Measurements from ENCODE around the gene AHRR. TPM values are rescaled to one million over a fixed set of nuclear protein-coding genes. Genes with fewer than 3 reads are reported as not detected.

Gene AHRR
- total and polyA plus RNA-seq, 9 of the 15 experiments (the other 6 are each of a cell fraction or from before 2014, with no cell fraction given) = 0.06 to 1.6 (median 0.75) TPM; not detected in 1

DNA sequence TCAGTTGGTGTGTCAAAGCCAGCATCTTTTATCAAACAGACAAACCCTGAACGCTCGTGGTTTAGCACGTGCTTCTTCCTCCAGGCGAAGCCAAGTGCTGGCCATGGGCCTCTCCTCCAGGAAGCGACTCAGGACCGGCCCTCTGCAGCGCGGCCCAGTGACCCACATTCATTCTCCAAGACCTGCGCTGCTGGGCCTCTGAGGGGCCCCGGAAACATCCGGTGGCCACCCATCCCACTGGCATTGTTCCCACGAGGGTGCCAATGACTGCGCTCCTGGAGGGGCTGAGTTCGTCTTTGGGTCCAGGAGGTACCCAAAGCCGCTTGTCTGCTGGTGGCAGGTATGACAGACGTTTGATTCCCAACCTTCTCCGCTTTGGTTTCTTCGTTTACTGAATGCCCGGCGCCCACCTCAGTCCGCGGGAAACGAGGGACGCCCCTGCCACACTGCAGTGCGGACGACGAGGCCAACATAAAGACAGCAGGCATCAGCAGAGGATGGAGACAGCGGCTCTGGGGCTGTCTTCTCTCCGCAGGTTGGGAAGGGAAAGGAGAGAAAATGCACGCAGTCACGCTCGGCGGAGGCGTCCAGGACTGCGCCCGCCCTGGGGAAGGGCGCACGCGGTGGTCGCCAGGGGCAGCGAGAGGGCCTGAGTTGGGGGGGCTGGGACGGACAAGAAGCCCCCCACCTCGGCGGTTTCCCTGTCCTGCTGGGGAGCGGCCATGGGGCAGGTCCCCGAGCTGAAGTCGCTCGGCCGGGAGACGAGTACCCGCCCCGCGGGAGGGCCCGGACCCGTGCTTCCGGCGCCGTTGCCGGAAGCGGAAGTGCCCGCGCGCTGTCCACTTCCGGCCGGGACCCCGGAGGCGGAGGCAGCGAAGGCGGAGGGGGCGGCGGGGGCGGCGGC lies 121.1 kb downstream of the AHRR start, which contains the start of gene EXOC3 (continued):
- TF ChIP-seq, protein P1, sequence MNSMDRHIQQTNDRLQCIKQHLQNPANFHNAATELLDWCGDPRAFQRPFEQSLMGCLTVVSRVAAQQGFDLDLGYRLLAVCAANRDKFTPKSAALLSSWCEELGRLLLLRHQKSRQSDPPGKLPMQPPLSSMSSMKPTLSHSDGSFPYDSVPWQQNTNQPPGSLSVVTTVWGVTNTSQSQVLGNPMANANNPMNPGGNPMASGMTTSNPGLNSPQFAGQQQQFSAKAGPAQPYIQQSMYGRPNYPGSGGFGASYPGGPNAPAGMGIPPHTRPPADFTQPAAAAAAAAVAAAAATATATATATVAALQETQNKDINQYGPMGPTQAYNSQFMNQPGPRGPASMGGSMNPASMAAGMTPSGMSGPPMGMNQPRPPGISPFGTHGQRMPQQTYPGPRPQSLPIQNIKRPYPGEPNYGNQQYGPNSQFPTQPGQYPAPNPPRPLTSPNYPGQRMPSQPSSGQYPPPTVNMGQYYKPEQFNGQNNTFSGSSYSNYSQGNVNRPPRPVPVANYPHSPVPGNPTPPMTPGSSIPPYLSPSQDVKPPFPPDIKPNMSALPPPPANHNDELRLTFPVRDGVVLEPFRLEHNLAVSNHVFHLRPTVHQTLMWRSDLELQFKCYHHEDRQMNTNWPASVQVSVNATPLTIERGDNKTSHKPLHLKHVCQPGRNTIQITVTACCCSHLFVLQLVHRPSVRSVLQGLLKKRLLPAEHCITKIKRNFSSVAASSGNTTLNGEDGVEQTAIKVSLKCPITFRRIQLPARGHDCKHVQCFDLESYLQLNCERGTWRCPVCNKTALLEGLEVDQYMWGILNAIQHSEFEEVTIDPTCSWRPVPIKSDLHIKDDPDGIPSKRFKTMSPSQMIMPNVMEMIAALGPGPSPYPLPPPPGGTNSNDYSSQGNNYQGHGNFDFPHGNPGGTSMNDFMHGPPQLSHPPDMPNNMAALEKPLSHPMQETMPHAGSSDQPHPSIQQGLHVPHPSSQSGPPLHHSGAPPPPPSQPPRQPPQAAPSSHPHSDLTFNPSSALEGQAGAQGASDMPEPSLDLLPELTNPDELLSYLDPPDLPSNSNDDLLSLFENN (IDR thresholded peaks at IDR 0.05; ENCODE audit: low read depth in 2 of 2, low read length in 2 of 2) = peak in 1 of 2 experiments; percentile 38; a peak in 1 of 4 replicates
- TF ChIP-seq ZSCAN32 (CRISPR knock-in tag; IDR thresholded peaks at IDR 0.05) = no peak
- TF ChIP-seq CEBPG (CRISPR knock-in tag; IDR thresholded peaks at IDR 0.05) = peak; percentile 19; the same call in 1 of the 2 replicates
- TF ChIP-seq CEBPG (tag; conservative IDR thresholded peaks at IDR 0.05 in 1 of 2, IDR thresholded peaks at IDR 0.05 in 1 of 2) = no peak
- peak; percentile 44; the same call in 1 of the 2 replicates for TF ChIP-seq BCOR (IDR thresholded peaks at IDR 0.05)
- no peak for TF ChIP-seq CHD4 (IDR thresholded peaks at IDR 0.05; ENCODE audit: insufficient read depth, insufficient replicate concordance, low read depth, low read length, poor library complexity, severe bottlenecking)
- TF ChIP-seq RBM34 (IDR thresholded peaks at IDR 0.05; ENCODE audit: borderline replicate concordance, insufficient read depth, low read length) = no peak
- no peak for TF ChIP-seq RFX1 (IDR thresholded peaks at IDR 0.05)
- peak; percentile 40; the same call in 1 of the 2 replicates for TF ChIP-seq LCOR (CRISPR knock-in tag; IDR thresholded peaks at IDR 0.05)
- 0 out of 2 replicates have a peak, but pooled peaks have one; percentile 13 for TF ChIP-seq ZNF143 (CRISPR knock-in tag; IDR thresholded peaks at IDR 0.05)
- peak; percentile 78 for TF ChIP-seq MYC (IDR thresholded peaks at IDR 0.05; ENCODE audit: low read depth, low read length)
- no peak; the same call in 1 of the 2 replicates for TF ChIP-seq MYC (CRISPR knock-in tag; IDR thresholded peaks at IDR 0.05; ENCODE audit: borderline replicate concordance, low read depth)
- TF ChIP-seq ZBTB33 (CRISPR knock-in tag; IDR thresholded peaks at IDR 0.05) = peak; percentile 44
- TF ChIP-seq ATF7 (IDR thresholded peaks at IDR 0.05) = peak; percentile 55
- peak; percentile 95 for TF ChIP-seq GABPB1 (CRISPR knock-in tag; IDR thresholded peaks at IDR 0.05)
- no peak for TF ChIP-seq ZNF436 (CRISPR knock-in tag; IDR thresholded peaks at IDR 0.05)
- TF ChIP-seq KDM5B (IDR thresholded peaks at IDR 0.05; ENCODE audit: insufficient replicate concordance, low read depth, low read length) = peak; percentile 92
- TF ChIP-seq, protein P2, sequence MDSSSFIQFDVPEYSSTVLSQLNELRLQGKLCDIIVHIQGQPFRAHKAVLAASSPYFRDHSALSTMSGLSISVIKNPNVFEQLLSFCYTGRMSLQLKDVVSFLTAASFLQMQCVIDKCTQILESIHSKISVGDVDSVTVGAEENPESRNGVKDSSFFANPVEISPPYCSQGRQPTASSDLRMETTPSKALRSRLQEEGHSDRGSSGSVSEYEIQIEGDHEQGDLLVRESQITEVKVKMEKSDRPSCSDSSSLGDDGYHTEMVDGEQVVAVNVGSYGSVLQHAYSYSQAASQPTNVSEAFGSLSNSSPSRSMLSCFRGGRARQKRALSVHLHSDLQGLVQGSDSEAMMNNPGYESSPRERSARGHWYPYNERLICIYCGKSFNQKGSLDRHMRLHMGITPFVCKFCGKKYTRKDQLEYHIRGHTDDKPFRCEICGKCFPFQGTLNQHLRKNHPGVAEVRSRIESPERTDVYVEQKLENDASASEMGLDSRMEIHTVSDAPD (CRISPR knock-in tag; IDR thresholded peaks at IDR 0.05) = no peak
